CD14-positive monocyte (primary cell): ENCODE data around the gene TANC1. TPM values are rescaled to one million over a fixed set of nuclear protein-coding genes. Genes with fewer than 3 reads are reported as not detected.
A peak's percentile ranks its signal among the peaks of the same experiment; 100 is the strongest.

Source experiments
- DNase-seq, 3 donors: peaks; one replicate each; pipeline ENCODE4 v3.0.0-alpha.2; 2011 to 2022
- H2AFZ ChIP-seq: 2 replicates; pipeline ENCODE4 v1.6.0; 2012; ENCODE audit warnings: mild to moderate bottlenecking, low read depth, low read length, inconsistent platforms; ENCODE audit not compliant: insufficient read depth, poor library complexity, severe bottlenecking
- H3K27ac ChIP-seq, 2 donors: 1 replicate in 1 of 2; 2 replicates in 1 of 2; pipeline ENCODE4 v1.5.1; 2012 to 2013; ENCODE audit warnings: low read length in 2 of 2, control low read depth in 1 of 2, inconsistent platforms in 1 of 2, low read depth in 1 of 2, mild to moderate bottlenecking in 1 of 2
- H3K27me3 ChIP-seq, 2 donors: one replicate each; pipeline versions ENCODE4 v1.6.0 to v1.6.1; 2011 to 2013; ENCODE audit warnings: low read length in 2 of 2; ENCODE audit not compliant: control insufficient read depth in 2 of 2, insufficient read depth in 2 of 2
- H3K36me3 ChIP-seq, 2 donors: replicated peaks in 1 of 2; 1 replicate in 1 of 2; 2 replicates in 1 of 2; pipeline versions ENCODE4 v1.5.1 to v1.6.1; 2012 to 2013; ENCODE audit warnings: low read length in 2 of 2, control low read depth in 1 of 2, inconsistent platforms in 1 of 2, mild to moderate bottlenecking in 1 of 2; ENCODE audit not compliant: insufficient read depth in 2 of 2, control insufficient read depth in 1 of 2
- H3K4me1 ChIP-seq, 2 donors: 1 replicate in 1 of 2; 2 replicates in 1 of 2; pipeline versions ENCODE4 v1.5.1 to v1.6.1; 2012 to 2013; ENCODE audit warnings: low read length in 2 of 2, control low read depth in 1 of 2, inconsistent platforms in 1 of 2, mild to moderate bottlenecking in 1 of 2, moderate library complexity in 1 of 2; ENCODE audit not compliant: insufficient read depth in 2 of 2, control insufficient read depth in 1 of 2
- H3K4me2 ChIP-seq: replicated peaks from 2 replicates; pipeline ENCODE3; 2012; ENCODE audit warnings: low read length, moderate library complexity, mild to moderate bottlenecking; ENCODE audit not compliant: poor library complexity, severe bottlenecking; ENCODE audit errors: extremely low read depth
- H3K4me3 ChIP-seq, 3 experiments: fragments of 200-600 bp in 1 of 3; sonication (generic) in 1 of 3; replicated peaks in 1 of 3; 1 replicate in 2 of 3; 2 replicates in 1 of 3; pipeline ENCODE4 v1.5.1; 2011 to 2013; ENCODE audit warnings: low read length in 3 of 3, mild to moderate bottlenecking in 3 of 3, control low read depth in 2 of 3, low read depth in 2 of 3, inconsistent platforms in 1 of 3, moderate library complexity in 1 of 3
- H3K79me2 ChIP-seq: 2 replicates; pipeline ENCODE4 v1.6.0; 2012; ENCODE audit warnings: mild to moderate bottlenecking, control low read depth, inconsistent platforms, low read length, moderate library complexity; ENCODE audit not compliant: insufficient read depth
- H3K9ac ChIP-seq: 2 replicates; pipeline ENCODE4 v1.6.0; 2017; ENCODE audit warnings: low read length, mild to moderate bottlenecking; ENCODE audit not compliant: insufficient read depth, poor library complexity, severe bottlenecking
- H3K9me3 ChIP-seq, 2 donors: replicated peaks in 1 of 2; 1 replicate in 1 of 2; 2 replicates in 1 of 2; pipeline versions ENCODE4 v1.5.1 to v1.6.1; 2012 to 2013; ENCODE audit warnings: low read length in 2 of 2, control low read depth in 1 of 2; ENCODE audit not compliant: control insufficient read depth in 1 of 2, insufficient read depth in 1 of 2
- H4K20me1 ChIP-seq: 2 replicates; pipeline ENCODE4 v1.6.0; 2012; ENCODE audit warnings: mild to moderate bottlenecking, low read length, control low read depth, moderate library complexity; ENCODE audit not compliant: insufficient read depth
- H3K27ac Mint-ChIP-seq, 7 donors: one replicate each; pipeline ENCODE4 v1.8.0; 2020; ENCODE audit warnings: mild to moderate bottlenecking in 7 of 7, mixed read lengths in 7 of 7, moderate library complexity in 6 of 7, inconsistent platforms in 2 of 7
- H3K27me3 Mint-ChIP-seq, 3 donors: one replicate each; pipeline ENCODE4 v1.8.0; 2021 to 2022; ENCODE audit warnings: low read depth in 3 of 3, mild to moderate bottlenecking in 3 of 3, mixed read lengths in 3 of 3, moderate library complexity in 3 of 3, inconsistent platforms in 1 of 3
- H3K36me3 Mint-ChIP-seq, 2 donors: one replicate each; pipeline ENCODE4 v1.8.0; 2020; ENCODE audit warnings: mixed read lengths in 2 of 2, inconsistent platforms in 1 of 2, mild to moderate bottlenecking in 1 of 2
- H3K4me1 Mint-ChIP-seq: one replicate; pipeline ENCODE4 v1.8.0; 2020; ENCODE audit warnings: mild to moderate bottlenecking, mixed read lengths
- H3K4me3 Mint-ChIP-seq, 2 donors: one replicate each; pipeline ENCODE4 v1.8.0; 2020; ENCODE audit warnings: mild to moderate bottlenecking in 2 of 2, mixed read lengths in 2 of 2, moderate library complexity in 1 of 2
- H3K9me3 Mint-ChIP-seq, 7 donors: one replicate each; pipeline ENCODE4 v1.8.0; 2020 to 2022; ENCODE audit warnings: mixed read lengths in 7 of 7, mild to moderate bottlenecking in 6 of 7, moderate library complexity in 6 of 7, inconsistent platforms in 2 of 7
- CTCF ChIP-seq: fragments of 200-600 bp; IDR thresholded peaks from one replicate; pipeline ENCODE4 v1.8.0; 2022; ENCODE audit warnings: antibody characterized with exemption, mild to moderate bottlenecking
- WGBS: methylation state at CpG from one replicate; pipeline ENCODE4 v1.1.5; 2013; ENCODE audit warnings: missing lambda C conversion rate; ENCODE audit not compliant: insufficient coverage; 5-methylcytosine and 5-hydroxymethylcytosine counted together
- intact Hi-C, 2 donors: fragments of 100-400 bp; cut with micrococcal nuclease; formaldehyde crosslinking; loops; one replicate each; pipeline versions ENCODE4 v1.15.0 to v1.15.1; 2023
- polyA plus RNA-seq, 3 donors: library from polyadenylated mRNA; depleted of rRNA in 1 of 3; unstranded in 2 of 3; stranded (reverse) in 1 of 3; fragments of 300-500 nt in 2 of 3; fragments of >200 nt in 1 of 3; fragmentation: Illumina TruSeq in 2 of 3; gene quantifications; 1 replicate in 2 of 3; 2 replicates in 1 of 3; pipeline ENCODE4 v1.2.3, GENCODE V29; 2012 to 2021

Gene TANC1
- polyA plus RNA-seq, 3 donors = 0.04 TPM; not detected in 2

DNA sequence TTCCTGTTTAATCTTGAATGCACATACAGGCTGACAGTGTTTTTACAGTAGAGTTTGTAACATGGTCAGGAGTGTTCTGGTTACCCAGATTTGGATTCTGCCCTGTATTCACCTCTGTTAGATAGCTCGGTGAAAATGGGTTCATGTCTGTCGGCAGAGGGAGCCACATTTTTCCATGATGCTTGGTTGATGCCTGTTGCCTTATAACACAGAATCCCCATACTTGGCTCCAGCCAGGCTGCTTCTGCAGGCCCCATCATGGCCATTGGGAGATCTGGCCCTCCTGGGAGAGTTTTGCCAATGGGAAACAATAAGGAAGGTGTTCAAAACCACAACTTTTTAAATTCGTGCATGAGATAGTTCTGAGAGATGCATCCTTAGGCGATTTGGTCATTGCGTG is 240.0 kb downstream of the TANC1 start:
- Histone ChIP-seq H3K27me3 (no peaks in the 10 kb centered on the region), H3K4me2 (no peak overlapping the region), H3K4me3 (no peak overlapping the region), H3K36me3 (no peaks in the 10 kb centered on the region), H3K27ac (no peak overlapping the region), H3K79me2 (no peaks in the 10 kb centered on the region), H3K4me1 (no peaks in the 10 kb centered on the region), H3K9me3 (no peaks in the 10 kb centered on the region), H2AFZ (no peak overlapping the region), H4K20me1 (no peaks in the 10 kb centered on the region), H3K9ac (no peak overlapping the region)
- no peak for TF ChIP-seq CTCF
- no peak overlapping the region for H3K27ac Mint-ChIP-seq
- no peaks in the 10 kb centered on the region for H3K36me3 Mint-ChIP-seq
- no peaks in the 10 kb centered on the region for H3K4me1 Mint-ChIP-seq
- 83% methylated on average over 4 of the region's 5 CpGs for WGBS
- H3K27me3 Mint-ChIP-seq = peaks cover 0 to 2% (median 0%) of the 10 kb centered on the region in 3 donors
- no peak for DNase-seq
- H3K9me3 Mint-ChIP-seq = peaks cover 0 to 2% (median 0%) of the 10 kb centered on the region in 7 donors
- intact Hi-C loops = no loop called here
- no peak overlapping the region for H3K4me3 Mint-ChIP-seq

GRCh38 chr2:159209341-159210306 is 241.2 kb downstream of the TANC1 start:
- H2AFZ ChIP-seq = no peak overlapping the region
- DNase-seq = no peak
- H3K27ac ChIP-seq = no peak overlapping the region
- Mint-ChIP-seq H3K4me3 (no peak overlapping the region), H3K27me3 (peaks cover 0 to 2% (median 0%) of the 10 kb centered on the region in 3 donors), H3K27ac (peak overlapping the region in 1 of 7 donors; percentile 42), H3K9me3 (peaks cover 0 to 4% (median 0%) of the 10 kb centered on the region in 7 donors), H3K36me3 (no peaks in the 10 kb centered on the region), H3K4me1 (no peaks in the 10 kb centered on the region)
- no peaks in the 10 kb centered on the region for H3K27me3 ChIP-seq
- no peak overlapping the region for H3K4me3 ChIP-seq
- H3K4me1 ChIP-seq = no peaks in the 10 kb centered on the region
- H4K20me1 ChIP-seq = no peaks in the 10 kb centered on the region
- intact Hi-C loops = no loop called here
- H3K79me2 ChIP-seq = no peaks in the 10 kb centered on the region
- no peak for TF ChIP-seq CTCF
- no peak overlapping the region for H3K4me2 ChIP-seq
- no peaks in the 10 kb centered on the region for H3K9me3 ChIP-seq
- H3K9ac ChIP-seq = no peak overlapping the region
- no peaks in the 10 kb centered on the region for H3K36me3 ChIP-seq
- 85% methylated on average over 10 of the region's 15 CpGs for WGBS
